HepG2 (cell line): ENCODE measurements around the gene SIVA1. TPM values are rescaled to one million over a fixed set of nuclear protein-coding genes. Genes with fewer than 3 reads are reported as not detected.

Experiments
- BRCA1 ChIP-seq: sonication (generic); formaldehyde crosslinking; IDR thresholded peaks from 2 replicates; pipeline ENCODE4 v1.4.0; 2020; ENCODE audit warnings: missing genetic modification reagents
- HBP1 ChIP-seq: IDR thresholded peaks from 2 replicates; pipeline ENCODE4 v1.6.1; 2016; ENCODE audit warnings: low read depth, control low read depth
- KAT8 ChIP-seq: IDR thresholded peaks from 2 replicates; pipeline ENCODE4 v1.6.1; 2016; ENCODE audit warnings: missing genetic modification reagents, missing compliant biosample characterization
- KDM5A ChIP-seq: fragments of 200-600 bp; sonication (generic); IDR thresholded peaks from 2 replicates; pipeline ENCODE4 v1.7.0; 2018; ENCODE audit warnings: antibody characterized with exemption, mild to moderate bottlenecking, low read length, borderline replicate concordance
- KLF15 ChIP-seq: sonication (generic); formaldehyde crosslinking; IDR thresholded peaks from 2 replicates; pipeline ENCODE4 v1.8.1; 2023; ENCODE audit warnings: borderline replicate concordance, mild to moderate bottlenecking, inconsistent platforms, missing genetic modification reagents, mixed read lengths
- KMT2B ChIP-seq: IDR thresholded peaks from 2 replicates; pipeline ENCODE4 v1.6.1; 2016; ENCODE audit warnings: missing genetic modification reagents, missing compliant biosample characterization
- MATR3 ChIP-seq: sonication (generic); formaldehyde crosslinking; IDR thresholded peaks from 2 replicates; pipeline ENCODE4 v1.4.0; 2020; ENCODE audit warnings: missing genetic modification reagents
- RNF2 ChIP-seq: fragments of 450-650 bp; conservative IDR thresholded peaks from 2 replicates; pipeline ENCODE4 v1.6.1; 2016; ENCODE audit warnings: low read depth
- SPEN ChIP-seq: sonication (generic); formaldehyde crosslinking; IDR thresholded peaks from 2 replicates; pipeline ENCODE4 v1.5.1; 2020; ENCODE audit warnings: low read depth, mild to moderate bottlenecking, missing genetic modification reagents
- SRY ChIP-seq: sonication (generic); formaldehyde crosslinking; IDR thresholded peaks from 2 replicates; pipeline ENCODE4 v1.8.0; 2022; ENCODE audit warnings: mild to moderate bottlenecking, missing genetic modification reagents
- WIZ ChIP-seq: sonication (generic); formaldehyde crosslinking; IDR thresholded peaks from 2 replicates; pipeline ENCODE4 v1.5.1; 2020; ENCODE audit warnings: mild to moderate bottlenecking, missing genetic modification reagents
- ZFP1 ChIP-seq: IDR thresholded peaks from 2 replicates; pipeline ENCODE4 v1.6.1; 2016
- ZFP36 ChIP-seq: fragments of 150-350 bp; IDR thresholded peaks from 2 replicates; pipeline ENCODE4 v1.6.1; 2018; ENCODE audit warnings: borderline replicate concordance, low read length, low read depth; ENCODE audit not compliant: partially characterized antibody
- ZFP36L2 ChIP-seq: sonication (generic); formaldehyde crosslinking; IDR thresholded peaks from 2 replicates; pipeline ENCODE4 v1.4.0; 2020; ENCODE audit warnings: missing genetic modification reagents
- ZFP62 ChIP-seq: sonication (generic); formaldehyde crosslinking; IDR thresholded peaks from 2 replicates; pipeline ENCODE4 v1.4.0; 2020; ENCODE audit warnings: missing genetic modification reagents
- ZNF12 ChIP-seq: sonication (generic); formaldehyde crosslinking; IDR thresholded peaks from 2 replicates; pipeline ENCODE4 v1.5.0; 2020; ENCODE audit warnings: missing genetic modification reagents
- ZNF143 ChIP-seq: sonication (generic); formaldehyde crosslinking; IDR thresholded peaks from 2 replicates; pipeline ENCODE4 v1.4.0; 2020; ENCODE audit warnings: missing genetic modification reagents
- ZNF253 ChIP-seq: sonication (generic); formaldehyde crosslinking; IDR thresholded peaks from 2 replicates; pipeline ENCODE4 v1.8.0; 2022; ENCODE audit warnings: mild to moderate bottlenecking, missing genetic modification reagents, borderline replicate concordance
- ZNF619 ChIP-seq: sonication (generic); formaldehyde crosslinking; IDR thresholded peaks from 2 replicates; pipeline ENCODE4 v1.4.0; 2020; ENCODE audit warnings: mild to moderate bottlenecking, missing genetic modification reagents
- ZNF687 ChIP-seq: sonication (generic); formaldehyde crosslinking; IDR thresholded peaks from 2 replicates; pipeline ENCODE4 v1.5.1; 2020; ENCODE audit warnings: mild to moderate bottlenecking, missing genetic modification reagents, moderate library complexity
- ZNF747 ChIP-seq: sonication (generic); formaldehyde crosslinking; IDR thresholded peaks from 2 replicates; pipeline ENCODE4 v1.8.1; 2023; ENCODE audit warnings: missing genetic modification reagents, mild to moderate bottlenecking, borderline replicate concordance
- polyA plus RNA-seq, 8 experiments: library from polyadenylated mRNA; depleted of rRNA in 3 of 8; stranded (reverse) in 7 of 8; unstranded in 1 of 8; fragments of >200 nt; fragmentation: Illumina TruSeq in 4 of 8; extraction: Trizol in 4 of 8; gene quantifications; 2 replicates each; pipeline versions ENCODE4 v1.2.1 to v1.2.3, GENCODE V29; 2011 to 2016; ENCODE audit warnings: low read depth in 4 of 8, missing spikeins in 1 of 8, mixed read lengths in 1 of 8; ENCODE audit not compliant: insufficient read depth in 1 of 8
- total RNA-seq, 5 experiments: library from RNA; depleted of rRNA; stranded (reverse); fragments of >200 nt; fragmentation: Illumina TruSeq; extraction: Trizol; gene quantifications; 2 replicates each; pipeline ENCODE4 v1.2.3, GENCODE V29; 2016; ENCODE audit warnings: low read depth in 1 of 5
- TF ChIP-seq, protein P1 (sequence below): sonication (generic); formaldehyde crosslinking; IDR thresholded peaks from 2 replicates; pipeline ENCODE4 v1.5.1; 2020; ENCODE audit warnings: missing genetic modification reagents, mild to moderate bottlenecking, borderline replicate concordance

Gene SIVA1
- total and polyA plus RNA-seq, 2 of the 13 experiments (the other 11 are each of a cell fraction or from before 2014, with no cell fraction given) = 123 to 186 TPM

GRCh38 chr14:104768437-104769323, 15.7 kb downstream of the SIVA1 start (continued):
- TF ChIP-seq KLF15 (CRISPR knock-in tag) = no peak
- no peak for TF ChIP-seq MATR3 (CRISPR knock-in tag)
- TF ChIP-seq ZNF687 = peak; percentile 90
- TF ChIP-seq ZNF253 (CRISPR knock-in tag) = no peak
- TF ChIP-seq ZFP62 (CRISPR knock-in tag) = 0 out of 2 replicates have a peak, but pooled peaks have one; percentile 64
- TF ChIP-seq ZNF619 (CRISPR knock-in tag) = no peak
- TF ChIP-seq ZNF12 (CRISPR knock-in tag) = no peak
- TF ChIP-seq SRY = peak; percentile 56
- peak; percentile 69; the same call in 1 of the 2 replicates for TF ChIP-seq SPEN (CRISPR knock-in tag)
- no peak for TF ChIP-seq ZFP36
- TF ChIP-seq KDM5A = no peak
- TF ChIP-seq ZNF143 (CRISPR knock-in tag) = 0 out of 2 replicates have a peak, but pooled peaks have one; percentile 14
- TF ChIP-seq, protein P1, sequence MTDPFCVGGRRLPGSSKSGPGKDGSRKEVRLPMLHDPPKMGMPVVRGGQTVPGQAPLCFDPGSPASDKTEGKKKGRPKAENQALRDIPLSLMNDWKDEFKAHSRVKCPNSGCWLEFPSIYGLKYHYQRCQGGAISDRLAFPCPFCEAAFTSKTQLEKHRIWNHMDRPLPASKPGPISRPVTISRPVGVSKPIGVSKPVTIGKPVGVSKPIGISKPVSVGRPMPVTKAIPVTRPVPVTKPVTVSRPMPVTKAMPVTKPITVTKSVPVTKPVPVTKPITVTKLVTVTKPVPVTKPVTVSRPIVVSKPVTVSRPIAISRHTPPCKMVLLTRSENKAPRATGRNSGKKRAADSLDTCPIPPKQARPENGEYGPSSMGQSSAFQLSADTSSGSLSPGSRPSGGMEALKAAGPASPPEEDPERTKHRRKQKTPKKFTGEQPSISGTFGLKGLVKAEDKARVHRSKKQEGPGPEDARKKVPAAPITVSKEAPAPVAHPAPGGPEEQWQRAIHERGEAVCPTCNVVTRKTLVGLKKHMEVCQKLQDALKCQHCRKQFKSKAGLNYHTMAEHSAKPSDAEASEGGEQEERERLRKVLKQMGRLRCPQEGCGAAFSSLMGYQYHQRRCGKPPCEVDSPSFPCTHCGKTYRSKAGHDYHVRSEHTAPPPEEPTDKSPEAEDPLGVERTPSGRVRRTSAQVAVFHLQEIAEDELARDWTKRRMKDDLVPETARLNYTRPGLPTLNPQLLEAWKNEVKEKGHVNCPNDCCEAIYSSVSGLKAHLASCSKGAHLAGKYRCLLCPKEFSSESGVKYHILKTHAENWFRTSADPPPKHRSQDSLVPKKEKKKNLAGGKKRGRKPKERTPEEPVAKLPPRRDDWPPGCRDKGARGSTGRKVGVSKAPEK (CRISPR knock-in tag) = no peak
- peak; percentile 63; the same call in 1 of the 2 replicates for TF ChIP-seq BRCA1 (CRISPR knock-in tag)
- peak; percentile 67; the same call in 1 of the 2 replicates for TF ChIP-seq HBP1 (CRISPR knock-in tag)
- TF ChIP-seq ZFP36L2 = no peak
- peak; percentile 43; the same call in 1 of the 2 replicates for TF ChIP-seq ZNF747 (CRISPR knock-in tag)
- no peak for TF ChIP-seq KMT2B (CRISPR knock-in tag)
- no peak for TF ChIP-seq WIZ (CRISPR knock-in tag)
- TF ChIP-seq KAT8 = peak; percentile 42; the same call in 1 of the 2 replicates
- TF ChIP-seq ZFP1 (CRISPR knock-in tag) = no peak
- TF ChIP-seq RNF2 = no peak
